Measurements from ENCODE around the gene PON2. TPM values are rescaled to one million over a fixed set of nuclear protein-coding genes. Genes with fewer than 3 reads are reported as not detected.

Gene PON2
- total and polyA plus RNA-seq, 2 experiments from 2014 or later, result 39.4 to 42.4 TPM

- Mint-ChIP-seq H3K27ac (no peak overlapping the region), H3K4me1 (no peaks in the 10 kb centered on the region), H3K27me3 (ENCODE audit: insufficient read depth, low read depth, poor library complexity) (peaks cover 2% of the 10 kb centered on the region), H3K36me3 (ENCODE audit: low read depth) (no peaks in the 10 kb centered on the region), H3K9me3 (no peaks in the 10 kb centered on the region), H3K4me3 (no peak overlapping the region)
- DNase-seq (ENCODE audit: low spot score) (no peak), ATAC-seq (no peak)
- TF ChIP-seq EZH2phosphoT487 (IDR thresholded peaks at IDR 0.05; ENCODE audit: unreplicated experiment) (no peak), CREB1 (CRISPR knock-in tag; IDR thresholded peaks at IDR 0.05; ENCODE audit: low read depth) (no peak), NANOG (IDR thresholded peaks at IDR 0.05; ENCODE audit: borderline replicate concordance) (no peak), REST (IDR thresholded peaks at IDR 0.05; ENCODE audit: unreplicated experiment) (no peak), POLR2AphosphoS5 (IDR thresholded peaks at IDR 0.05; ENCODE audit: low read depth) (no peak), ZNF114 (CRISPR knock-in tag; IDR thresholded peaks at IDR 0.05) (no peak), STAT1 (IDR thresholded peaks at IDR 0.05; ENCODE audit: unreplicated experiment) (no peak), CTCF (conservative IDR thresholded peaks at IDR 0.05; ENCODE audit: low read depth in 2 of 2) (no peak), ETS1 (IDR thresholded peaks at IDR 0.05) (no peak), JUNB (IDR thresholded peaks at IDR 0.05; ENCODE audit: unreplicated experiment) (no peak), ZNF331 (CRISPR knock-in tag; IDR thresholded peaks at IDR 0.05; ENCODE audit: low read depth) (no peak), ZNF462 (CRISPR knock-in tag; IDR thresholded peaks at IDR 0.05) (no peak), EZH2 (IDR thresholded peaks at IDR 0.05; ENCODE audit: low read depth, unreplicated experiment) (no peak)
- no peak overlapping the region for H3K4me2 ChIP-seq
- no peak overlapping the region for H3K27ac ChIP-seq (ENCODE audit: low read depth)
- no peaks in the 10 kb centered on the region for H3K36me3 ChIP-seq (ENCODE audit: insufficient read depth)
- no peak overlapping the region for H2AFZ ChIP-seq
- no peak overlapping the region for H3K4me3 ChIP-seq
- no peaks in the 10 kb centered on the region for H3F3A ChIP-seq (replicated peaks; ENCODE audit: low read depth)
- H3K4me1 ChIP-seq (ENCODE audit: insufficient read depth), result no peaks in the 10 kb centered on the region
- H3K79me2 ChIP-seq (replicated peaks; ENCODE audit: insufficient read depth), result no peaks in the 10 kb centered on the region
- no peaks in the 10 kb centered on the region for H4K20me1 ChIP-seq (replicated peaks; ENCODE audit: insufficient read depth)
- H3K27me3 ChIP-seq (ENCODE audit: insufficient read depth), result no peaks in the 10 kb centered on the region
- peaks cover 4% of the 10 kb centered on the region; the same call in 1 of the 2 replicates for H3K9me2 ChIP-seq (ENCODE audit: insufficient read depth)
Measured at GRCh38 chr7:95440394-95441038, 5.7 kb upstream of the PON2 start.
